HCT116 (cell line): Measurements from ENCODE around the gene NCAN. TPM values are rescaled to one million over a fixed set of nuclear protein-coding genes. Genes with fewer than 3 reads are reported as not detected.

Source experiments
- ATAC-seq: fragments of 200-7000 bp; cut with Tn5 transposase; 2 replicates; pipeline ENCODE4 v1.9.1; 2020; ENCODE audit warnings: mild to moderate bottlenecking, moderate library complexity
- BruUV-seq: library from RNA; stranded (reverse); fragments of 400-500 nt; replicated peaks from 2 replicates; lab custom pipeline; 2021; lab: Mats Ljungman, UMichigan
- CTCF ChIA-PET: fragments of 300-600 bp; sonication (Branson Sonifier 250); formaldehyde crosslinking; loops from one replicate; lab custom pipeline; 2021; ENCODE audit warnings: antibody characterized with exemption; lab: Charles Lee
- POLR2A ChIA-PET: fragments of 300-600, 350-600 bp; sonication (Branson Sonifier 250); formaldehyde crosslinking; loops from one replicate; lab custom pipeline; 2021; ENCODE audit warnings: antibody characterized with exemption; lab: Charles Lee
- RAD21 ChIA-PET, 2 experiments: fragments of 300-600 bp; sonication (Branson Sonifier 250); formaldehyde crosslinking; loops; one replicate each; lab custom pipeline; 2023; ENCODE audit warnings: low total read pairs in 2 of 2; ENCODE audit not compliant: uncharacterized antibody in 2 of 2, unreplicated experiment in 2 of 2, low non-redundant PET in 1 of 2; lab: Charles Lee
- DNase-seq: peaks from one replicate; pipeline ENCODE4 v3.0.0-alpha.2; 2010; ENCODE audit warnings: low read depth, low spot score
- H2AFZ ChIP-seq: fragments of 200-600 bp; shearing (Covaris generic), sonication (generic); 2 replicates; pipeline ENCODE4 v1.6.1; 2017; ENCODE audit warnings: low read depth, mixed run types, mixed read lengths, antibody characterized with exemption, low read length; ENCODE audit not compliant: poor library complexity, severe bottlenecking
- H3K27ac ChIP-seq: 2 replicates; pipeline ENCODE4 v1.5.1; 2012; ENCODE audit warnings: low read depth, low read length
- H3K27me3 ChIP-seq: fragments of 200-600 bp; sonication (generic); 2 replicates; pipeline ENCODE4 v1.6.1; 2016; ENCODE audit warnings: mixed run types, low read length, mixed read lengths; ENCODE audit not compliant: insufficient read depth
- H3K36me3 ChIP-seq, 2 experiments: fragments of 200-500 bp in 1 of 2; fragments of 200-600 bp in 1 of 2; sonication (Bioruptor generic) in 1 of 2; sonication (generic) in 1 of 2; 2 replicates each; pipeline versions ENCODE4 v1.5.1 to v1.6.1; 2014 to 2016; ENCODE audit warnings: low read length in 2 of 2, inconsistent platforms in 1 of 2, mixed read lengths in 1 of 2, mixed run types in 1 of 2; ENCODE audit not compliant: insufficient read depth in 2 of 2, control insufficient read depth in 1 of 2
- H3K4me1 ChIP-seq, 2 experiments: fragments of 200-600 bp in 1 of 2; sonication (generic) in 1 of 2; 2 replicates each; pipeline versions ENCODE4 v1.5.1 to v1.6.1; 2012 to 2017; ENCODE audit warnings: low read length in 2 of 2, inconsistent platforms in 1 of 2, mild to moderate bottlenecking in 1 of 2, mixed read lengths in 1 of 2, mixed run types in 1 of 2, moderate library complexity in 1 of 2; ENCODE audit not compliant: insufficient read depth in 2 of 2, control insufficient read depth in 1 of 2
- H3K4me2 ChIP-seq: fragments of 200-600 bp; sonication (generic); 2 replicates; pipeline ENCODE4 v1.6.1; 2017; ENCODE audit warnings: mixed run types, low read length, mixed read lengths
- H3K4me3 ChIP-seq, 2 experiments: fragments of 200-600 bp in 1 of 2; sonication (generic) in 1 of 2; replicated peaks in 1 of 2; 2 replicates each; pipeline ENCODE4 v1.5.1; 2011 to 2016; ENCODE audit warnings: low read length in 2 of 2, control low read depth in 1 of 2, low read depth in 1 of 2, mild to moderate bottlenecking in 1 of 2, mixed read lengths in 1 of 2, mixed run types in 1 of 2
- H3K79me2 ChIP-seq: fragments of 200-600 bp; sonication (generic); 2 replicates; pipeline ENCODE4 v1.6.1; 2017; ENCODE audit warnings: mild to moderate bottlenecking, mixed run types, low read length, moderate library complexity, mixed read lengths; ENCODE audit not compliant: insufficient read depth
- H3K9ac ChIP-seq: fragments of 200-600 bp; sonication (generic); 2 replicates; pipeline ENCODE4 v1.6.1; 2016; ENCODE audit warnings: low read length, mixed read lengths
- H3K9me2 ChIP-seq: fragments of 200-600 bp; sonication (generic), shearing (Covaris generic); 2 replicates; pipeline ENCODE4 v1.6.1; 2017; ENCODE audit warnings: mixed run types, mild to moderate bottlenecking, moderate library complexity; ENCODE audit not compliant: insufficient read depth
- H3K9me3 ChIP-seq, 2 experiments: fragments of 200-500 bp in 1 of 2; fragments of 200-600 bp in 1 of 2; sonication (Bioruptor generic) in 1 of 2; sonication (generic) in 1 of 2; 2 replicates each; pipeline ENCODE4 v1.6.1; 2014 to 2017; ENCODE audit warnings: low read length in 2 of 2, mixed read lengths in 2 of 2, inconsistent platforms in 1 of 2, low read depth in 1 of 2, mild to moderate bottlenecking in 1 of 2, mixed run types in 1 of 2, moderate library complexity in 1 of 2; ENCODE audit not compliant: control insufficient read depth in 1 of 2, insufficient read depth in 1 of 2
- H4K20me1 ChIP-seq: fragments of 200-600 bp; sonication (generic), shearing (Covaris generic); 2 replicates; pipeline ENCODE4 v1.6.1; 2017; ENCODE audit warnings: mixed run types, mild to moderate bottlenecking, moderate library complexity; ENCODE audit not compliant: insufficient read depth
- CEBPB ChIP-seq: IDR thresholded peaks from 2 replicates; pipeline ENCODE4 v1.6.1; 2012; ENCODE audit warnings: low read depth
- ELF1 ChIP-seq: IDR thresholded peaks from 2 replicates; pipeline ENCODE4 v1.6.1; 2012; ENCODE audit warnings: low read depth, borderline replicate concordance
- EZH2 ChIP-seq: fragments of 200-600 bp; sonication (generic); IDR thresholded peaks from 2 replicates; pipeline ENCODE4 v1.6.1; 2017; ENCODE audit warnings: antibody characterized with exemption, mixed run types
- FOSL1 ChIP-seq: IDR thresholded peaks from 2 replicates; pipeline ENCODE4 v1.6.1; 2012; ENCODE audit warnings: low read depth
- YY1 ChIP-seq: IDR thresholded peaks from 2 replicates; pipeline ENCODE4 v1.6.1; 2011; ENCODE audit warnings: low read length, low read depth, moderate library complexity, mild to moderate bottlenecking; ENCODE audit not compliant: insufficient replicate concordance; ENCODE audit errors: extremely low read depth
- ZBTB33 ChIP-seq: IDR thresholded peaks from 2 replicates; pipeline ENCODE4 v1.6.1; 2011; ENCODE audit warnings: mild to moderate bottlenecking, low read length, moderate library complexity; ENCODE audit not compliant: insufficient replicate concordance; ENCODE audit errors: extremely low read depth
- intact Hi-C: fragments of 100-400 bp; cut with micrococcal nuclease; formaldehyde crosslinking; loops from 2 replicates; pipeline ENCODE4 v1.10.0; 2022
- total RNA-seq: library from RNA; stranded (reverse); gene quantifications from one replicate; pipeline ENCODE4 v1.2.1, GENCODE V29; 2021; ENCODE audit not compliant: unreplicated experiment

Gene NCAN
- total RNA-seq, 1 experiment from 2014 or later, result 0.07 TPM

DNA sequence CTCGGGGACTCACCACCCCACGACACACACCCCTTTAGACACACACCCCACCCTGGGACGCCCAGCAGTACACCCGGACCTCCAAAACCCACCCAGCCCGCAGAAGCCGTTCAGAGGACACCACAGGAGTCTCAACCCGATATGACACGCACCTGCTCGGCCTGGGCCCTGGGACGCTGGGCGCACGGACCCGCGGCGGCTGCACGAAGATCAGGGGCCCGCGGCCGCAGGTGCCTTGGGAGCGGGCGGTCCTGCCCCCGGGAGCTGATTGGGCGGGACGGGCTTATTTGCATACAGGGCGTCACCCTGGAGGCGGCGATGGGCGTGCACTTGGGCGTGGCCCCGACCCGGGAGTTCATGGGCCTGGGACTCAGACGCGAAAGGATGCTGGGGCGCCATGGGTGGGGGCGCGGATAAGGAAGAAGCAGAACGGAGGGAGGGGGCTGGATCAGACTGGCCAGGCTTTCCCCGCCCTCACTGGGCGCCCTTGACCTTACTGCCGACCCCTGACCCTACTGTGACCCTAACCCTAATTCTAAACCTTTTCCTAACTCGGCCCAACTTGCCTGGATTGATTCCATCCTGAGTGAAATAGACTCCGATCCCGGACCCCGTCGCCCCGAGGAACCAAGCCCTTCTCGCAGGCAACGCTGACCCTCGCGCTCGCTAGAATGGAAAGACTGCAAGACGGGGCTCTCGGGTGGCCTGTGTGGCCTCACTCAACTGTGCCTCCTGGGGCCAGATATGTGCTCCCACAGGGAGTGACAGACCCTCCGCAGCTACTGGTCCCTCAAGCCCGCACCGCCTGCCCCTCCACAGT, 41.5 kb upstream of the NCAN start, which contains the start of gene MEF2B:
TSS of gene MEF2B (minus strand) at position 211 of the 820 bp plus-strand sequence. CDS start 19,528 bp downstream, outside the sequence.
- Histone ChIP-seq H3K4me1 (peaks cover 9 to 10% of the 10 kb centered on the region in 2 experiments; a peak in 3 of 4 replicates), H3K36me3 (no peaks in the 10 kb centered on the region), H3K9me3 (no peaks in the 10 kb centered on the region), H3K79me2 (no peaks in the 10 kb centered on the region), H2AFZ (no peak within 1 kb of the TSS), H3K9me2 (no peaks in the 10 kb centered on the region), H4K20me1 (no peaks in the 10 kb centered on the region), H3K4me3 (no peak within 1 kb of the TSS), H3K4me2 (no peak within 1 kb of the TSS), H3K27ac (no peak within 1 kb of the TSS), H3K9ac (no peak within 1 kb of the TSS), H3K27me3 (no peaks in the 10 kb centered on the region)
- no TSS peak for BruUV-seq
- ChIA-PET CTCF (no interaction called here), POLR2A (no interaction called here), RAD21 (no interaction called here)
- intact Hi-C loops, result no loop called here
- no peak for DNase-seq
- TF ChIP-seq CEBPB (no peak), FOSL1 (no peak), YY1 (no peak), EZH2 (no peak), ELF1 (no peak)
- peak; percentile 58 for ATAC-seq

- ChIA-PET CTCF (no interaction called here), POLR2A (no interaction called here), RAD21 (no interaction called here)
- no peak for TF ChIP-seq FOSL1
- no peak for TF ChIP-seq ZBTB33
- H2AFZ ChIP-seq, result no peak overlapping the region
- H3K4me2 ChIP-seq, result no peak overlapping the region
- no peaks in the 10 kb centered on the region for H3K9me3 ChIP-seq
- no peaks in the 10 kb centered on the region for H3K79me2 ChIP-seq
- DNase-seq, result no peak
- H3K4me1 ChIP-seq, result peaks cover 9 to 10% of the 10 kb centered on the region in 2 experiments; a peak in 3 of 4 replicates
- H4K20me1 ChIP-seq, result no peaks in the 10 kb centered on the region
- no peak overlapping the region for H3K4me3 ChIP-seq
- intact Hi-C loops, result no loop called here
- ATAC-seq, result no peak
- H3K9ac ChIP-seq, result no peak overlapping the region
- no peaks in the 10 kb centered on the region for H3K27me3 ChIP-seq
- H3K36me3 ChIP-seq, result no peaks in the 10 kb centered on the region
- H3K27ac ChIP-seq, result no peak overlapping the region; the same call in 1 of the 2 replicates
- no peaks in the 10 kb centered on the region for H3K9me2 ChIP-seq
- BruUV-seq, result no TSS peak
These were observed 40.7 kb upstream of the NCAN start for GRCh38 chr19:19170873-19171672.
